MV-4-11 (cell line): ENCODE data around the gene STUM.

Experiments
- DNase-seq: peaks from one replicate; lab custom pipeline; 2025; lab: John Stamatoyannopoulos, UW

The STUM gene

DNA sequence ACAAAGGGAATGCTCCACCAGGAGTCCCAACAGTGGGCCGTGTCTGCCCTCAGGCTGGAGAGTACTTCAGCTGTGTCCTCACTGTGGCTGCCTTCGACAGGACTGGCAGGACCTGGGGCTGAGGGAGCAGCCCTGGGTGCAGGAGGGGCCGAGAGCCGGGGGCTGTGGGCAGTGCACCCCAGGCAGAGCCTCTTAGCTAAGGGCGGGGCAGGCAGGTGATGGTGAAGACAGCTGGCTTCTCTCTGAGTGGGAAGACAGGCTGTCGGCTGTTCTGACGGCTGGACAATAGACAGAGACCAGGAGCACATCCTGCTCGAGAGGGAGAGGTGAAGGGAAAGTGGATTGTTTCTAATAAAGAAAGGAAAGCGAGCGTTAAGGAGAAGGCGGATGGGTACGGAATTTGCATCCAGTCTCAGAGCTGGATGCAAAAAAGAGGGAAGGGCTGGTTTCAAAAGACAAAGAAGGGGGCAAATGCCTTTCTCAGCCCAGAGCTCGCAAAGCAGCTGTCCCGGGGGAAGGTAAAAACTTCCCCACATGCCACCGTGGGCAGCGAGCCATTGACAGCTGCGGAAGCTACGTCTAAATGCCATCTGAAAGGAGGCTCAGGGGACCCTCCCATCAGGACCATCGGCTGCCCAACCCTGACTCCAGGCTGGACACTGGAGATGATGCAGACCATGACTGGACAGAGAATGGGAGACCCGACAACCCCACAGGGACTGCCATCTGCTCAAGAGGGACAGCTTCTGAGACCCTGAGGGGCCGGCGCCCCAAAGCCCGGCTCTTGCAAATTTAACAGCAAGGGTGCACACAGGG lies 92.0 kb downstream of the STUM start:
- DNase-seq, result no peak

DNA sequence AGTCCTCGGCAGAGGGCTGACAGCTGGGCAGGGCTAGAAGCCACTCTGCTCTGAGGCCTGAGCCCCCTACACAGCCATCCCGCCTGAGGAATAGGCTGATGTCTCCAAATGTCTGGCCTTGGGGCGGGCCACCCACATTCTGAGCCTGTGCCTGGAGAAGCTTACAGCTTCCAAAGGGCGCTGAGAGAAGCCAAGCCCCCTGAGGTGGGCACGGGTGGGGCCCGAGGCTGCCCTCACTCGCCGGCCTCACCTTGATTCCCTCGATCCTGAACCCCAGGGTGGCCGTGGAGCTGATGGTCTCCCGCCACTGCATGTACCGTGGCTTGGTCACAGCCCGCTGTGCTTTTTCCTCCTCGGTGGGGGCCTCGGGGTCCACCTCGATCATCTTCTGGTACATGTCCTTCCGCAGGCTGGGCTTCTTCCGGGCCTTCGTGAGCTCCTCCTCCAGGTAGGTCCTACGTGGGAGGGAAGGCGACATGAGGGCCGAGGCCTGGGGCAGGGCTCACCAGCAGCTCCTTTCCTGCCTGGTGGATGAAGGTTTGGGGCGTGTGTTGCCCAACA lies 93.2 kb downstream of the STUM start:
- no peak for DNase-seq

DNA sequence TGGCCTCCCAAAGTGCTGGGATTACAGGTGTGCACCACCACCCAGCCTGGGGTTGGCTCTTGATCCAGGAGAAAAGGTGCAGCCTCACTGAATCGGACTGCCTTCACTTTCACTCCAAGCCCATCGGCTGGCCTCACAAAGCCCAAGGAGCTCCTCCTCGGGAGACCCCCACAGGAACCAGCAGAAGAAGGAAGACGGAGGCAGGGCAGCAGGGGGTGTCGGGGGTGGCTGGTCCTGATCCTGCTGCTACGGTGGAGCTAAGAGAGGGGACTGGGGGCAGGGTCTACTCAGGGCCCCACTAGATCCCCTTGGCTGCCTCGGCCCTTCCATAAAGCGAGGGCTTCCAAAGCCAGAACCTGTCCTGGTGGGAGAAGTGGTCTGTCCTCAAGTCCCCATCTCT lies 93.9 kb downstream of the STUM start:
- no peak for DNase-seq

DNA sequence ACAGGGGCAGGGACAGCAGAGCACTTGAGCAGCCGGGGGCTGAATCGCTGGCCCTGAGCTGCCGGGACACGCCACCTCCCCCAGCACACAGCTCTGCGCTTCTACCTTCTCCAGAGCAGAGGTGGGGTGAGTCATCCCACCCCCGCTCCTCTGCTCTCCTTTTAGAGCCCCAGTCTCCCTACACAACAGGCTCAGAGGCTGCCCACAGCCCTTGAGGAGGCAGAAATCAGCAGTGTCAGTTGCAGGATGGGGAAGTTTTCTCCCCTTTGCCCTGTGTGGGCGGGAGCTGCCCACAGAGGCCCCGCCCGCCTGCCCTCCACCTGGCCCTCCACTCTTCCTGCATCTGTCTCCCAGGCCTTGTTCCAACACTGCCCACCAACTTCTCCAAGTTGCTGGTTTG lies 94.6 kb downstream of the STUM start:
- peak; percentile 84 for DNase-seq

DNA sequence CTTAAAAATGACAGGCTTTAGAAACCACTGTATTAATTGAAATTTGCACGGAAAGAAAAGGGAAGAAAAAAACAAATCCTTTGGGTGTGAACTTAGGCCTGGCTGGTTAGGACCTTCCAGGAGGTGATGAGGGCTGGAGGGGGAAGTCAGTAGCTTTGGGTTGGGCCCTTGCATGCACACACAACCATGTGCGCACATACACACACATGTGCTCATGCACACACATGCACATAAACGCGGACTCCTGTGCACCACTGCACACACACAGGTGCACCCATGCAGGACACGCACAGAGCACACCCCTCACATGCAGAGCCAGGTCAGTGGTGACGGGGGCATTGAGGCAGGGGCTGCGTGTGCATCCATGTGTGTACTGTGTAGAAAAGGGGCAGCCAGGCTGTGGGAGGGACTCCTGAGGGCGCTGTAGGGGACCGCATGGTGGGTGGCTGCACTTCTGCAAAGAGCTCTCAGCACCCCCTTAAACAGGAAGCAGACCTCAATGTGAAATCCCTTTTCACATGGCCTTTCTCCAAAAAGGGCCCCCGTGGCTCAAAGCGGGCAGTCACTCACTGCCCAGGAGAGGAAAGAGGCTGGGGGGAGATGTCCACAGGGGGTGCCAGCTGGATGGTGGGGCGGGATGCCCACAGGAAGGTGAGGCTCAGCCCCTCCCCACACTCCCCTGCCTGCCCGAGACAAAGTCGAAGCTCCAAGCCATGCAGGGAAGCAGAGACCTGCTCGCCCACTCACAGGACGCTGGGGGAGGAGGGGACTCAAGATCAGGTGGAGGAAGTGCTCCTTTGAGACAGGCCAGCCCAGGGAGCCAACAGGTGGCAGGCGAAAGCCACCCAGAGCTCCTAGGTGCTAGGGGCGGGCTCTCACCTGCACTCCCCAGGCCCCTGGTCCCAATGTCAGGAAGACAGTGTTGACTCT lies 95.3 kb downstream of the STUM start:
- DNase-seq, result peak; percentile 53

DNA sequence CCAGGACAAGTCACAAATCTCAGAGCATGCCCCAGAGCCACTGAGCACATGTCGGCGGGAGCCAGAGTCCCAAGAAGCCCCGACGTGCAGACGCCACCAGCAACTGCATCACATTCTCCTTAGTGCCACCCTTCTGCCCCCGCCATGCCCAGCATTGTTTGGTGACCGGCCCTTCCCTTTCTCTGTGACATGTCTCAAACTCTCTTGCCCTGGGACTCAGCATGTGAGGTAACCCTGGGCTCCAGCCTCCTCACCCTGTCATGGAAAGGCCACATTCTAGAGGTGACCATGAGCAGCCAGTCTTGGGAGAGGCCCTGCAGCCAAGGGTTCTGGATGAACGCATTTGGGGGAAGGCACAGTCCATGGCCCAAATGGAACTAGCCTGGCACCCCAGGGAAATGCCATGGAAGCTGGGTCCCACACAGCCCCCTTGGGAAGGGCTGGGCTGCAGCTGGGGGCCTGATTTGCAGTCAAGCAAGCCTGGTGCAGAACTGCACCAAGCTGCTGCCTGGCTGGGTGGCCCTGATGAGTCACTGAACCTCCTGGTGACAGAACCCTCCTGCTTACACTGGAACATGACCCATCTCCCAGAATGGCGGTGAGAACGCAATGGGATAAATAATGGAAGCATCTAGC lies 96.1 kb downstream of the STUM start:
- no peak for DNase-seq

DNA sequence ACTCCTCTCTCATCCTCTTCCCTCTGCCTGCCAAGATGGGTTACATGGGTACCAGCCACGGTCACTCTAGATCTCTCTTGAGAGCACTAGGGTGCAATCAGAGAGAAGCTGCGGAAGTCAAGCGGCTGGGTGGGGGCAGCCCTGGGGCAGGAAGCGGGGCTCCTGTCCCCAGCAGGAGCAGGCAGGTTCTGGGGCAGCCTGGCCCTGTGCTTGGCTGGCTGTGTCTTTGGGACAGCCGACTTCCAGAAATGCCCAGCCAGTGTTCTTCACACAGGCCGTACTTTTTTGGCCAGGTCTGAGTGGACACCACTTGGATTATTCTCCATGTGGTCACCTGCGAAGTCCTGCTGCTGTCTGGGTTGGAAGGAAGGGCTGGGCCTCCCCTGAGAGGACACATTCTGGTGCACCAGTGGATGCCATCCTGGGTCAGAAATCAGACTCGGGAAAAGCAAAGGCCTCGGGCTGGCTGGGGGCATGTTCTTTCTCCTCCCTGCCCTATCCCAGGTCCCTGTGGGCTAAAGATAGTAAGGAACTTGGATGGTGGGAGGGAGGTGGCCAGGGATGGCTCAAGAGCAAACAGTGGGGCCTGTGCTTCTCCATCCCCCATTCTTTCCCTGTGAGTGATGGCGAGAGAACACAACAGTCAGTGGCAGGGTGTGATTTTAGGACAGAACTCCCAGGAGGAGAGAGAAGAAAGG lies 96.9 kb downstream of the STUM start:
- DNase-seq, result no peak

DNA sequence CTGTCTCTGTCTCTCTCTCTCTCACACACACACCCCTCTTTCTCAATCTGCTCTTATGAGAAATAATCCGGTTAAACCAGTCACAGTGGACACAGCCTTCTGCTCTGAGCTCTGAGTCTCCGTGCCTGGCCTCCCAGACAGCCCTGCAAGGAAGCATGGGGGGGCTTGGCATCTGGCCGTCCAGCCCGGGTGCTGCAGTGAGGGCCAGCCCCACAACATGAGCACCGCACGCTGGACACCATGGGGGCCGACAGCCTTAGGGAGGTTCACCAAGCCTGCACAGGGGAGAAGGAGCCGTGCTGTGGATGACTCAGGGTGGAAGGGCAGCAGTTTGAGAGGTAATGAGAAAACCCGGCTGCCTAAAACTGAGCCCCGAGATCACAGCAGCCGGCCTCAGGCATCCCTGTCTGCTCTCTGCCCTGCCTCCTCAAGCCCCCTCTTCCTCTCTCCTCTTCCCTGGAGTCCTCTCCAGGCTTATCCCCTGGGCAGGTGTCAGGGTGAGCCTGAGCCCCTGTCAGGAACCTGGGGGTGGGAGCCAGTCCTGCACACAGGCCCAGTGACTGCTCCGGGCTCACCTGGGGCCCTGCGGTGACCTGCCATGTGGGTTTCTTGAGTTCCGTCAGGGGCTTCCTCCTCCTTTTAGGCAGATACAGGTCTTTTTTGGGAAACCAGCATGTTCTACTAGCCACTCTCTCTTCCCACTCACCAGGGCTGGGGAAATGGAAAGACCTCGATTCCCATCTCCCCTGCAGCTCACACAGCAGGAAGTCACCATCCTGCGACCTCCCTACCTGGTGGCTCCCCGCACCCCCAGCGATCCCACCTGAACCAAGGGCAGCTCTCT lies 97.7 kb downstream of the STUM start:
- no peak for DNase-seq

DNA sequence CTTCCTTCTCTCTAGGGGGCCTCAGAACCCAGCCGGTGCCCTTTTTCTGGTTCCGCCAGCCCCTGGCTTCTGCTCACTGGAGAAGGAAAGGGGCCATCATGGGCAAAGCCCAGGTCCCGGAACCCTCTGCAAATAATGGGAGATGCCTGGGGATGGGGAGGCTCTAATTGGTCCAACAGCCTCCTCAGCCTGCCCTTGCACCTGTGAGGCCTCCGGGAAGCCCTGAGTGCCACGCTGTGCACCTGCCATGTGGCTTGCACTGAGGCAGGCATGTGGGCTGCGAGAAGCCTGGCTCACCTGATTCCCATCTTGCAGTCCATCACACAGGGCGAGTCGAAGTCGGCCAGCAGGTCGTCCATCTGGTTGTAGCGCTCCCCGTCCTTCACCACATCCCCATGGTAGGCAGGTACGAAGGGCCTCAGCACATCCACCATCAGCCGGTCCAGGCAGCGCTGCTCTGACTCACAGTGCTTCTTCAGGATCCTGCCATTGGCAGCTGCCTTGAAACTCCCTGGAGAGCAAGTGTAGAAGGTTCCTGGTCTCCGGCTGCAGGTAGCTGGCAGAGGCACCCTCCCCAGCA lies 98.4 kb downstream of the STUM start:
- no peak for DNase-seq

DNA sequence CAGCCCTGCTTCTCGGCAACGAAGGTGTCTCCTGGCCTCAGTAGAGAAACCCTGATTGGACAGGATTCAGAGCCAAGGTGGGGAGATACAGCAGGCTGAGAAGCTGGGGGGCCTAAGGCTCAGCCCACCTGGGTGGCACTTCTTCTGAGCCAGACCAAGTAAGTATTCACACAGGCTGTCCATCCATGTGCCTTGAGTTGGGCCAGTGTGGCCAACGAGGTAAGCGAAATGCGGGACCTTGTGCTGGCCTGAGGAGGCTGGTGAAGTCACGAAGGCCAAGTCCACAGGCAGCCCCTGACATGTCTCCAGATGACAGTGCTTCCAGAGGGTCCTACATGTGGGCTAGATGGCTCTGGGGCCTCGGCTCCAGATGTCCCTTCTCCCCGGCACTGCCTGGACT lies 99.2 kb downstream of the STUM start:
- no peak for DNase-seq

DNA sequence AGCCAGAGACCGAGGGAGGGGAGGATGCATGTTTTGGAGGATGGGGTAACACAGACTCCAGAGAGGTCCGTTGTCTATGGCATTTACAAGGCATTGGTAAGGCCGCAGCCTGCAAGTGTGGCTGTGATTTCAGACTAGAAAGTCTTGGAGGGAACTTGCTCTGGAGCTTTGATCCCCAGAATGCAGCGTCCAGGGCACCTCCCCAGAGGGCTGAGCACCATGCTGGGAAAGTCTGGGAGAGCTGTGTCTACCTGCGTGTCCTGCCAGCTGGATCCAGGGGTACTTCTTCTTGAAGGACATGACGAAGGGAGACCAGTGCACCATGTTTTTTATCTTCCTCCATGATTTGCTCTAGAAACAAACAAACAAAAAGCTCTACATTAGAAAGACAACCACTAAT lies 99.9 kb downstream of the STUM start:
- no peak for DNase-seq

DNA sequence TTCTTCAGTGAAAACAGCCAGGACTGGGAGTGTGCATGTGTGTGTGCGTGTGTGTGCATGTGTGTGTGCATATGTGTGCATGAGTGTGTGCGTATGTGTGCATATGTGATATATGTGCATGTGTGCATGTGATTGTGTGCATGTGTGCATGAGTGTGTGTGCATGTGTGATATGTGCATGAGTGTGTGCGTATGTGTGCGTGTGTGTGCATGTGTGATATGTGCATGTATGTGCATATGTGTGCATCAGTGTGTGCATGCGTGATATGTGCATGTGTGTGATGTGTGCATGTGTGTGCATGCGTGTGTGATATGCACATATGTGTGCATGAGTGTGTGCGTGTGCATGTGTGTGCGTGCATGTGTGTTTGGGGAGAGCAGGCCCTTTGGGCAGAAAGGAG lies 100.7 kb downstream of the STUM start:
- DNase-seq, result no peak

DNA sequence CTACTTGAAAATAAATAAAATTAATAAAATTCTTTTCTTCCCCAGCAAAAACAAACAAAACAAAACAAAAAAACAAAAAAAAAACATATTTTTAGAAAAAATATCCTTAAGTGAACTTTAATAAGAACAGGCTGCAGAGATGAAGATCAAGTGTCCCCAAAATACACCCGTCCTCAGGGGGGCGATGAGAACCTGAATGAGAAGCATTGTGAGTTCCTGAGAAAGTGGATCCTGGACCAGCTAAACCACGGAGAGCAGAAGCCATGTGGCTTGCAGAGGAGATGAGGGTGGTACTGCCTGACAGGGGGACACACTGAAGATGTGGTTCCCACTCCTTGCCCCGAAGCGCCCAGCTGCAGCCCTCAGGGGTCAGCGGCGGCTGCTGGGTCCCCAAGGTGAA lies 101.2 kb downstream of the STUM start:
- peak; percentile 11 for DNase-seq

DNA sequence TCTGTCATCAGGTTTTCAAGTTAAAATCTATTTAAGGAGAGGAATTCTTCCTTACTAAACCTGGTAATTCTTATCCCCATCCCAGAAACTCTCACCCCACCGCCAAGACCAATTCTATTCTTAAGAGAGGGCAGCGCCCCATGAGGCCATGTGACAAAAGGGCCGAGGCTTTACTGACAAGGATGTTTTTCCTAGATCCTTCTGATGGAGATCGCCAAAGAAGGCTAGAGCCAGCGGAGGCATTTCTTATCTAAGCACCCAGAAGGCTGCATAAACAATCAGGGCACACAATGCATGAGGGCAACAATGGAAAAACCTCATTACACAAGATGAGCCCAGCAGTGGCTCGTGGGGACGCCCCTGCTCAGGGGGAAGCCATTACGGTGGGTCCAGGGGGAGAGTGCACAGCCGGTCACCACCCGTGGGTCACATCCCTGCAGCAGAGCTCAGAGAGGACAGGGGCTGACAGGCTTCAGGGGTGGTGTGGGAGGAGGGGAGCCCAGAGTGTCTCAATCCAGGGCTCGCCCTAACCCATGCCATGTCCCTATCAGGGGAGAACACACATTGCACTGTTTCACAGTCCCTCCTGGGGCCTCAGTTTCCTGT lies 101.8 kb downstream of the STUM start:
- DNase-seq, result no peak

DNA sequence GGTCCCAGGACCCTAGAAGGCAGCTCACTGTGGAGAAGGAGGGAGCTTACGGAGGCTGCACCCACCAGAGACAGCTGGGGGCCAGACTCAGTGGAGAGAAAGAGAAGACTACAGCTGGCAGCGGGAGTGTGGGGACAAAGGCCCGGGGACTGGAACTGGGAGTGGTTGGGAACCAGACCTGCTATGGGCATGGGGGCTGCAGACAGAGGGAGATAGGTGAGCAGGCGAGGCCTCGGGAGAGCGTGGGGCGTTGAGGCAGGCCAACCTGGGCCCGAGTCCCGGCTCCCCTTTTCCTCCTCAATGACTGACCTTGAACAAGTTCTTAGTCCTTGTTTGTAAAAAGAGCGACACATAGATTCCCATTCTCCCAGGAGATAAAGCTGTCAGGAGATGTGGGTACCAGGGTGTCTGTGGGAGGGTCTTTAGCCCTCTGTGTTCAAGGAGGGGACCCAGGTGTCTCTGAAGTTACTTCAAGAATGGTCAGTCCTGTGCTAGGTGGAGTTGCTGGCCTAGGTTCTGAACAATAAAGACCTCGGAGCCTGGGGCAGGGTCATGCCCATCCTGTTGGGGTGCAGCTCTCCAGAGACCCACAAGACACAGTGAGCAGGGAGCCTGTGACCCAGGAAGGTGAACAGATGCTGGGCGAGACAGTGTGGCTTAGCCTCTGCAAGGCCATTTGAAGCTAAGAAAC lies 102.6 kb downstream of the STUM start:
- DNase-seq, result no peak

DNA sequence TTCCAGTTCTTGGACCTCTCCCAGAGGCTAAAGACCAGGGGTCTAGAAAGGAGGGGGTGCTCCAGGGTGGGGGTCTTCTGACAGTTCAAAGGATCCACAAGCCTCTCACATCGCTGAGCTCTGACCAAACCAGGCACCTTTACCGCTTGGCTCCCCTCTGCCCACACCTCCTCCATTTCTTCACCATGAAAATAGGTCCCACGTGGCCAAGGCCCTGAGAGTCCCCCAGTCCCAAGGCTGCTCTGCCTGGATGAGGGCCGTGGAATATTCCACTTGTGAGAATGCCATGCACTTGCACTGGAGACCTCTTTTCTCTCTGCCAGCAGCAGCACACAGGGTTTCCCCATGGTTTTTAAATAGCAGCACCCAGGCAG lies 103.2 kb downstream of the STUM start:
- DNase-seq, result no peak

DNA sequence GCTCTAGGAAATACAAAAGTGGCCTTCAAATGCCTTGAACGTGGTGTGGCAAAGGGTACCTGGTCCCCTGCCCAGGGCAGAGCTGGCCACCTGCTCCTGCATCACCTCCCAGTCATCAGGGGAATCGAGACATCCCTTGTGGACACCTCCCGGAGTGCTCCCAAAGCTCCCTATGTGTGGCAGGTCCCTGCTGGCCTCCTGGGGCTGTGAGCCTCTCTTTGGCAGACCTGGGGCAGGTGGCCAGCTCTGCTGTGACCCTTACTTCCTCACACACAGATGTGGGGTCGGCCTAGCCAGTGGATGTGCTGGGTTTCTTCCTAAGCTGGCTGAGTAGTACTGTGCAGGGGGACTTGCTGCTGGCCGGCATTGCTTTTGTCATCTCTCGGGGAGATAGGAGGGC lies 104.0 kb downstream of the STUM start:
- DNase-seq, result no peak

DNA sequence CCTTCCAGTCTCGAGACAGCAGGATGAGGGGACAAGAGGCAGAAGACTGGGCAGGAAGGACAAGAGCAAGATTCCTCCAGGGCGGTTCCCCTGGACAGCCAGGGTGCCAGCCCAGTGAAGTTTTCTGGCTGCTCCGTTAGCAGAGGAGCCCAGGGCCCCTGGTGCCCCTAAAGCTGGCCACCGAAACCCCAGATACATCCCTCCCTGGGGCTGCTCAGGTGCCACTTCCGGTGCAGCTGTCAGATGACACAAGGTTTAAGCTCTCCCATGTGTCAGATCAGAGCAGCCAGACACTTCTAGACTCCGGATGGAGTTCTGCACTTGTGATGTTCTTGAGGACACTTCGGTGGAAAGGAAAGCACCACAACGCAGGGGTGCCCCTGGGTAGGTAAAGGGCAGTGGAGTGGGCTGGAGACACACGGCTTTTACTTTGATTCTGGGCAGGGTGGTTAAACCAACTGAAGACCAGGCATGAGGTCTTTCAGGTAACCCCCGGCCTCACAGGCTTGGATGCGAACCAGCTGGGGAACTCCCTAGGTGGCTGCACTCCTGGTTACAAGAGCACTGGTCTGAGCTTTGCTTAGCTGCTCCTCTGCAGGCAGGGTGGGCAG lies 104.9 kb downstream of the STUM start:
- DNase-seq, result no peak

DNA sequence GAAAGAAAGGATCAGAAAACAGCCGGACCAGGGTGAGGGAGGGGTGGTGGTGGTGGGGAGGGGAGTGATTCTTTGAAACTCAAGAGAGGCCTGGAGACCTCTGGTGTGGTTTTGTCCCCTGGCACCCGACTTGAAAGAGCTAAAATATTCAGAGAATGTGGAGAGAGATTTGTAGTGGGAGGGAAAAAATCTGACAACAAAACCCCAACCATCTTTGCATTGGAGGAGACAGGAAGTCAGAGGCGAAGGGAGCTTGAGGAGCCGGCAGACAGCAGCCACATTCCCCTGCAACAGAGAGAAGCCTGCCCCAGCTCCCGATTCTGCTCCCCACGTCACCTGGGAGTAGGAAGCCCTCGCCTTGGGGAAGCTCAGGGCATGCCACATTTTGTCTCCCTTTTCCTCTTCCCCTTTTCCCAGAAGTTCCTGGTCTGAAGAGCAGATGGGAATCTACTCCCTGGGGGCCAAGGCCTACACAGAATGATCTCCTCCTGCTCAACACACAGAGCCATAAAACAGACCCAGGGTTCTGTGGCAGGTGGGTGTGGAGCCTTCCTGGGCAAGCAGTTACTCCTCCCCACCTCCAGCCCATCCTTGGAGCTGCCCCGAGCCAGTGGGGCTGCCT lies 105.6 kb downstream of the STUM start:
- no peak for DNase-seq
